ENCODE data around the gene ARL14EPL.
A peak's percentile ranks its signal among the peaks of the same experiment; 100 is the strongest.
"Not testable (repeated sequence)": the region's sequence is repeated elsewhere in the genome, so short reads cannot be mapped to it uniquely, and the experiment has no call there.

ARL14EPL gene

DNA sequence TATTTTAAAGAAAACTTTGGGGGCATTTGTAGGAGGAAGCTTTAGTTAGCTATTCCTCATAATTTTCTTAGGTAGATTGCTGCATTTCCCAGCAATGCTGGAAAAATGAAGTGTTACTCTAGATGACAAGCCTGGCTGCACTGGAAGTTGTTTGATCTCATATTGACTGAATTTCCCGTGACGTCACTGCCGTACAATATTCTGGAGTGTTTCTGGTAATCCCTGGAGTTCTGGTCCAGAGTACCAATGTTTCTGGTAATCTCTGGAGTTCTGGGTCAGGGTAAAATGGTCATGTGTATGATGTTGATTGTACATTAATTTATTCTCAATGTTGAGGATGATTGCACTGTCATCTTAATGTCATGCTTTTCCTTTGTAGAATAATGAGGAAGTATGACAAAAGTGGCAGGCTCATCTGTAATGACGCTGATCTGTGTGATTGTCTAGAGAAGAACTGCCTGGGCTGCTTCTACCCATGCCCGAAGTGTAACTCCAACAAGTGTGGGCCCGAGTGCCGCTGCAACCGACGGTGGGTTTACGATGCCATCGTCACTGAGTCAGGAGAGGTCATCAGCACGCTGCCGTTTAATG, 26.2 kb downstream of the ARL14EPL start:
- DNase-seq: no peak

DNA sequence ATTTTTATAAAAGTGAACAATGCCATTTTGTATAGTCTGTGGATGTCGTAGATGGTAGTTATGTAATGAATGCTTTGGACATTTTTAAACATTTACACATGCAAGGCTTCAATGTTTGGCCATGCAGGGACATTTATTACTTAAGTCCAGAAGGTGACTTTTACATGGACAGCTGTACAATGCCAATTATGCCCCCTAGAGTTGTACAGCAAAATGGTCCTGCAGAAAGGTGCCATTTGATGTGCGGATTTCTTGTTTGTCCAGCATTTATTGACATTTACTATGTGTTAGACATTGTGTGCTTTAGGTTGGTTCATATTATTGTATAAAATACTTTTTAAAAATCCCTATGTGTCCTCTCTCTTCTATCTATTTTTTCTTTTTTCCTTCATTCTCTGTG, 30.1 kb downstream of the ARL14EPL start:
- no peak for DNase-seq

DNA sequence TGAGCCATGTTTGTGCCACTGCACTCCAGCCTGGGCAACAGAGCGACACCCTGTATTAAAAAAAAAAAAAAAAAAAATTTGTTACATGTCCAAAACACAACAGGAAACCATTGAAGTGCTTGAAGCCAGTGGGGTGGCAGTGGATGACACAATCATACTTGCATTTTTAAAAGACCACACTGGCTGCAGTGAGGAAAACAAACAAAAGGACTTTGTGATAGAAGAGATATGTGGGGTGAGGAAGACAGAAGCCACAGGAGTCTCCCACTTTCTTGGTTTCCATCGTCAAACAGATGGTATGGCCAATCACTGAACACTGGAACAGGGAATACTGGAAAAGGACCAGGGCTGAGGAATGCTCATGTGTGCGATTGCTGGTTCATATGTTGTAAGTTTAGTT, 31.7 kb downstream of the ARL14EPL start:
- no peak for DNase-seq

DNA sequence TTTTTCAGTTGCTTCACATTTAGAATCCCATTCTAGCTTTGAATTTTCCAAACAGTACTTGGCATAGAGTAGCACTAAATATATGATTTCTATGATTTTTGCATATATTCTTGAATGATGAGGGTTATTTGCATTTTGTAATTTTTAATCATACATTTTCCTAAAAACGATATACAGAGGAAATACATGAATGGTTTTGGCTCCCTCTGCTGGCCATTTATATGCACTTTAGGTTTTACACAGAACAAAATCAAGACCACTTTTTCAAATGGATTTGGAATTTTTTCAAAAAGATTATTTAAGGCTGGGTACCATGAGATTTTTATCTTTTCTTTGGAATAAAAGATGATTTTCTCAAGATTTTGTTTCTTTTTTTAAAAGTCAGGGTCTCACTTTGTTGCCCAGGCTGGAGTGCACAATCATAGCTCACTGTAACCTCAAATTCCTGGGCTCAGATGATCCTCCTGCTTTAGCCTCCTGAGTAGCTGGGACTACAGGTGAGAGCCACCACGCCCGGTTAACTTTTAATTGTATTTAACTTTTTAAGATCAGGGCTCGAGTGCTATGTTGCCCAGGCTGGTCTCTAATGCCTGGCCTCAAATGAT, 35.9 kb downstream of the ARL14EPL start:
- peak; percentile 59 for DNase-seq

DNA sequence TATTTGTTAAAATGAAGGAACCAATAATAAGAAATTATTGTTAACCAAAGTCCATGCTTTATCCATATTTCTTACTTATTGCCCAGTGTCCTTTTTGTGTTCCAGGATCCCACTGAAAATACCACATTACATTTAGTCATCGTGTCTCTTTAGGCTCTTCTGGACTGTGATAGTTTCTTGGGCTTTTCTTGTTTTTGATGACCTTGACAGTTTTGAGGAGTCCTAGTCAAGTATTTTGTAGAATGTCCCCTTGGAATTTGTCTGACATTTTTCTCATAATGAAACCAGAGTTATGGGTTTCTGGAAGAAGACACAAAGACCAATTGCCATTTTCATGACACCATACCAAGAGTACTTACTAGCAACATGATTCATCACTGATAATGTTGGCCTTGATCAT, 38.9 kb downstream of the ARL14EPL start:
- DNase-seq: no peak

DNA sequence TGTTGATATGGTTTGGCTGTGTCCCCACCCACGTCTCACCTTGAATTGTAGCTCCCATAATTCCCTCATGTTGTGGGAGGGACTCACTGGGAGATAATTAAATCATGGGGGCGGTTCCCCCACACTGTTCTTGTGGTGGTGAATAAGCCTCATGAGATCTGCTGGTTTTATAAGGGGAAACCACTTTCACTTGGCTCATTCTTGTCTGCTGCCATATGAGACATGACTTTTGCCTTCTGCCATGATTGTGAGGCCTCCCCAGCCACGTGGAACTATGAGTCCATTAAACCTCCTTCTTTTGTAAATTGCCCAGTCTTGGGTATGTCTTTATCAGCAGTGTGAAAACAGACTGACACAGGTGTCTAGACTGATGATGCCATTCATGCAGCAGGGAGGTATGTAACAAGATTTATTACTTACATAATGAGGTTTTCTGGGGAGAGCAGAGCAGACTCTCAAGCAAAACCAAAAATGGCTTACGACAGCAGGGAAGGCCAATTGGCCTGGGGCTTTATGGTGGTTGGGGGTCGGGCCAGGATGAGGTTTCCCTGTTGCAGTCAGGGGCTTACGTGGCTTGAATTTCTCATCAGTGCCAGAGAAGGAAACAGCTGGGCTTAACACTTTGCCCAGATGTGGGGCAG, 43.0 kb downstream of the ARL14EPL start:
- DNase-seq: no peak

DNA sequence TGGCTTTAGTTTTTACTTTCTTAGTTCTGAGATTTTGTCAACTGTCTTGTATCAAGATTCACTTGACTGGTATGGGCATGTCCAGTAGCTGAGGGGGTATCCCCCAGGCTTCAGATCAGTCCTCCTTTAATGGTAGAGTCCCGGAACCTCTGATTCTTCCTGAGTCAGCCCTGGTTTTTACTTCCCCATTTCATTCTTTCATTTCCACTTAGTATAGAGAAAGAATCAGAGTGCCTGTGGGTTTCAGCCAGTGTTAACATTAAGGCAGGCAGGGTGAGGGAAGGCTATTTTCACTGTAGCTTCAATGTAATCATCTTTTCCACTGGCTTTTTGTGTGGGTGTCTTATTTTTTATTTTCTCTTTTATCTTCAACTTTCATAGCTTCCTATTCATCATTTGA, 44.2 kb downstream of the ARL14EPL start:
- no peak for DNase-seq

DNA sequence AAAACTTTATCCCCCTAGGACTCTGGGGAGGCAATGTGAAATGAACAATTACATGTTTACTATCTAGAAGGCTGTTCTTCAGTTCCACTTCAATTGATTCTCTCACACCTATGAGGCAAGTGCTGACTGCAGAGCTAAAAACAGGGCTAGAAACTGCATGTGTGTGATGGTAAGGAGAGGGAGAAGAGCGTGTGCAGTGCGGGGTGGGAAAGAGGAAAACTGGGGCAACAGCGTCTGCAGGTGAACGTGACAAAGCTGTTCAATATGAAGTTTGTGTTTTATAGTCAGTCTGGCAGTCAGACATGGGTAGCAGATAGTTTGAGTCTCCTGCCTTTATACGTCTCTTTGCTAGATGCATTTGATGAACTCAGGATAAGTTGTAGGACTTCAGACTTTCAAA, 45.9 kb downstream of the ARL14EPL start:
- DNase-seq: no peak

DNA sequence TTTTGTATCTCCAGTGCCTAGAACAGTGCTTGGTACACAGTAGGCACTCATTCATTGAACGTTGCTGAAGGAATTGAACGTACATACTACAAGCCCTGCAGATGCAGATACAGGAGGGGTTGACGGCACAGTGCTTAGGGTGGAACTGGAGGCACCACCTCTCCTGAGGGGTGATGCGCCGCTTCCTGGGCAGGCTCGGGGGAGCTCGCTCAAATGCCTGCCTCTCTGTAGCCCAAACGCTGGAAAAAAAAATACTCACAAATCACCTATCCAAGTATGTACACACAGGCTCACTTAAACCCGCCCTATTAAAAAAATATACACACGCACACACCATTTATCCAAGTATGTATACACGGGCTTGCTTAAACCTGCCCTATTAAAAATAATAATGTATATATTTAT, 52.0 kb downstream of the ARL14EPL start:
- peak; percentile 24 for DNase-seq

DNA sequence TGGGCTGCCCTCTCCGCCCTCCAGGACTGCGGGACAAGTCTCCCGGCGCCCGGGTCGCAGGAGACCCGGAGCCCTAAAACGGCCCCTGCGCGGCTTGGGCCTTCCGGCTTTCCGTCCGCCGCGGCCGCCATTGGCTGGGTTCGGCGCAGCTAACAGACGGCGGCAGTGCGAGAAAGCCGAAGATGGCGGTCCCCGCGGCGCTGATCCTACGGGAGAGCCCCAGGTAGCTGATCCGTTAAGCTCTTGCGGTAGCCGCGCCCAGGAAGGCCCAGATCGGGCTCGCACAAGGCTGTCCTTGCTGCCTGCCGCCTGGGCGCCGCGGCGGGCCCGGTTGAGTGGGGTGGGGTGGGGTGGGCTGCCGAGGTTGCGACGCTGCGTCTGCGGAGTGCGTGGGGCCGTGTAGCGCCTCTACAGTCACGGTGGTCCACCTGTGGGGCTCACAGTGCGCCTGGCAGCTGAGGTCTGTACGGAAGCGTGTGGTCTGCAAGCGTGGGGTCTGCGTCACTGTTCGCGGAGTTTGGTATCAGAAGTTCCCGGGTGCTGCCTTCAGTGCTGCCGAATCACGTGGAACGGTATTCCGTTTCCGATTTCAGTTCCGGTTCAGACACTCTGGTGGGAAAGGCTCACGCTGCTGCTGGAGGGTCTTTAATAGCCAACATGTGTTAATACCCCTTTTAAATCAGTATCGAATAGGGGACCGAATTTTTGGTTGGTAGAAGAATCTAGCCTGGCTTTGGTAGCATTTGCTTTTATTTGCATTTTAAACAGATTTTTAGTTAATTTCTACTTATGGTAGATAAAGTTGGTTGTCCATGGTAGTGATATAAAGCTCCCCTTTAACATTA, 52.8 kb downstream of the ARL14EPL start, which contains the start of gene COMMD10:
Gene COMMD10 (plus strand): TSS at position 155 of the 845 bp plus-strand sequence.
- DNase-seq: peak; percentile 83

DNA sequence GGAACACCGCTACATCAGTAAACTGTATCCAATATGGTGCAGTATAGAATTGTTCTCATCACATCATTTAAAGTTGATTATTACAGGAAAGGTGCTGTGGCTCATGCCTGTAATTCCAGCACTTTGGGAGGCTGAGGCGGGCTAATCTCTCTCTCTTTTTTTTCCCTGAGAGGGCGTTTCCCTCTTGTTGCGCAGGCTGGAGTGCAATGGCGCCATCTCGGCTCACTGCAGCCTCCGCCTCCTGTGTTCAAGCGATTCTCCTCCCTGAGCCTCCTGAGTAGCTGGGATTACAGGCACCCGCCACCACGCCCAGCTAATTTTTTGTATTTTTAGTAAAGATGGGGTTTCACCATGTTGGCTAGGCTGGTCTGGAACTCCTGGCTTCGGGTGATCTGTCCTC, 54.0 kb downstream of the ARL14EPL start:
- DNase-seq: not testable (repeated sequence)

DNA sequence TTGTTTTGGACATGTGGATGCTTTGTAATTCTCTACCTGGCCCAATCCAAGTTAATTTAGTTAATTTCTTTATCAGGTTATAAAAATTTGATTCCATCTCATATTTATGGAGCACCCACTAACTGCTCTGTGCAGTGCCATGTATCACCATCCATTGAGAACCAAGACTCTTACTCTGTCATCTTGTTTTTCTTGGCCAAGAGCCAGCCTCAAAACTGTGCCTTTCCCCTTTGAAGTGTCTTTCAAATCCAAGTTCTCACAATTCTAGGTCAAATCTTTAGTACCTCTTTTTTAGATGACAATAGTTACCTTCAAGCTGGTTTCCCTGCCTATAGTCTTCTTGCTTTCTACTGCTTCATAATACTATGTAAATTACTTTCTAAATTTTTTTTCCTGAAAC, 55.8 kb downstream of the ARL14EPL start:
- DNase-seq: no peak

DNA sequence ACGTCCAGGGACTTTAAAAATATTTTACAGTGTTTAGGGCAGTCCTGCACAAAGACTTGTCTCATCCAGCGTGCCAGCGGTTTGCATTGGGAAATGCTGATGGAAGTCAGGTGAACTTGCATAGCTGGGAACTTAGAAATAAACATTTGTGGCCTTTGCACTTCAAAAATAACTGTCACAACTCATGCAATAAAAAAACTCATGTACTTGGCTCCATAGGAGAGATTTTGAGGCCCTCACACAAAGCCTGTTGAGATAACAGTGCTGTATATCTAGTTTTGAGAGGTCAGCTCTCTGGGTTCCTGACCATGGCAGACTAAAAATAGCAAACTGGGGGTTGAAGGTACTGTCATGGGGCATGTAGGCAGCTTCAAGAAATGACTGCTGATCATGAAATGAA, 58.0 kb downstream of the ARL14EPL start:
- no peak for DNase-seq

DNA sequence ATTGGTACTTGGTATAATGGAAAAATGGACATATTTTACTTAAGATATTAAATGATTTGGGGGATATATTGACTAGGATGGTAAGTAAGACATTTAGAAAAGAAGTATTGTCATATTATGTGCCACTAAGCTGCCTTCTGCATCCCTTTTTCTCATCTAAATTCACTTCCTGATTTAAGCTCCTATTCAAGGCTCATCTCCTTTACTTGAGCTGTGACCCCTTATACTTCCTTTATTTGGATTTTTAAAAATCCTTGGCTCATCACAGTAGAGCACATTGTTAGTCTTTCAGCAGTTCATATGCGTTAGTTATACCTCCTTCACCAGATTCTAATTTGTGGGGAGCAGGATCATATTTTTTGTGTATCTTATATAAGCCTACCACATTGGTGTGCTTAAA, 59.1 kb downstream of the ARL14EPL start:
- no peak for DNase-seq

DNA sequence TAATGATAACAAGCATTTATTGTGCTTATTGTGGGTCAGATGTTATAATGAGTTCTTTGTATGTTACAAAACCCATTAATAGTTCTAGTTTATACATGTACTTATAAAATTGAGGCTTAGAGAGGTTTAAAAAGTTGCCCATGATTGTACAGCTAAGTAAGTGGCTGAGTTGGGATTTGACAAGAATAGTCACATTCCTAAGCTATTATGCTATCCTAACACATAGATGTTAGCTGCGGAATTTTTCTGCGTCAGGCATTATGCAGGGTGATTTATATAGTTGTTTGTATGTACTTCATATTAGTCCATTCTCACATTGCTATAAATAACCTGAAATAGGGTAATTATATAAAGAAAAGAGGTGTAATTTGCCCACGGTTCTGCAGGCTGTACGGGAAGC, 65.0 kb downstream of the ARL14EPL start:
- DNase-seq: no peak

DNA sequence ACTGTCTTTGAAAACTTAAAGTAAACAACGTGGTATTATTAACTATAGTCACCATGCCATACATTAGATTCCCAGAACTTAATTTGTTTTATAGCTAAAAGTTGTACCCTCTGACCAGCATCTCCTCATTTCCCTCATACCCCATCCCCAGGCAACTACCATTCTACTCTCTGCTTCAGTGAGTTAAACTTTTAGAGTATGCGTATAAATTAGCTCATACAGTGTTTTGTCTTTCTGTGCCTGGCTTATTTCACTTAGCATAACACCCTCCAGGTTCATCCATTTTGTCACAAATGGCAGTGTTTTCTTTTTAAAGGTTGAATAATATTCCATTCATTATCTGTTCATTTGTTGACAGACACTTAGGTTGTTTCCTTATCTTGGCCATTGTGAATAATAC, 66.7 kb downstream of the ARL14EPL start:
- no peak for DNase-seq

DNA sequence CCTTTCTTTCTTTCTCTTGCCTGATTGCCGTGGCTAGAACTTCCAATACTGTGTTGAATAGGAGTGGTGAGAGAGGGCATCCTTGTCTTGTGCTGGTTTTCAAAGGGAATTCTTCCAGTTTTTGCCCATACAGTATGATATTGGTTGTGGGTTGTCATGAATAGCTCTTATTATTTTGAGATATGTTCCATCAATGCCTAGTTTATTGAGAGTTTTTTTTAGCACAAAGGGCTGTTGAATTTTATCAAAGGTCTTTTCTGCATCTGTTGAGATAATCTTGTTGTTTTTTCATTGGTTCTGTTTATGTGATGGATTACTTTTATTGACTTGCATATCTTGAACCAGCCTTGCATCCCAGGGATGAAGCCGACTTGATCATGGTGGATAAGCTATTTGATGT, 72.7 kb downstream of the ARL14EPL start:
- not testable (repeated sequence) for DNase-seq

Data from CD4-positive, alpha-beta T cell treated with Interleukin-17A for 1 hour (primary cell).